Pancreas (tissue), 10 donors: ENCODE data around the gene MYMX. TPM values are rescaled to one million over a fixed set of nuclear protein-coding genes. Genes with fewer than 3 reads are reported as not detected.
"Not testable (repeated sequence)": the region's sequence is repeated elsewhere in the genome, so short reads cannot be mapped to it uniquely, and the experiment has no call there.

Experiments used
- ATAC-seq, 4 donors: fragments of 200-7000 bp; cut with Tn5 transposase; one replicate each; pipeline versions ENCODE4 v1.8.0 to v1.9.1; 2020; ENCODE audit warnings: mild to moderate bottlenecking in 4 of 4, moderate library complexity in 4 of 4
- DNase-seq, 6 donors: peaks; one replicate each; pipeline ENCODE4 v3.0.0-alpha.2; 2020
- FAIRE-seq: peaks from 2 replicates; lab custom pipeline; 2012; peaks lifted over from hg19 to GRCh38; lab: Jason Lieb, UNC
- H3K27ac ChIP-seq, 4 donors: fragments of 200-600 bp; sonication (generic); 1 replicate in 3 of 4; 2 replicates in 1 of 4; pipeline versions ENCODE4 v1.5.0 to v1.8.0; 2020
- H3K27me3 ChIP-seq, 4 donors: fragments of 200-600 bp; one replicate each; pipeline ENCODE4 v1.8.0; 2021
- H3K36me3 ChIP-seq, 3 donors: fragments of 200-600 bp; sonication (generic) in 1 of 3; one replicate each; pipeline versions ENCODE4 v1.5.0 to v1.8.0; 2020 to 2021
- H3K4me1 ChIP-seq, 3 donors: fragments of 200-600 bp; one replicate each; pipeline ENCODE4 v1.8.0; 2021
- H3K4me3 ChIP-seq, 4 donors: fragments of 200-600 bp; sonication (generic) in 2 of 4; one replicate each; pipeline versions ENCODE4 v1.5.0 to v1.8.0; 2020 to 2021
- H3K9me3 ChIP-seq, 4 donors: fragments of 200-600 bp; one replicate each; pipeline ENCODE4 v1.8.0; 2021
- CTCF ChIP-seq, 4 donors: fragments of 200-600 bp; sonication (generic) in 3 of 4; IDR thresholded peaks; one replicate each; pipeline versions ENCODE4 v1.5.0 to v1.8.0; 2021; ENCODE audit warnings: antibody characterized with exemption in 4 of 4
- WGBS, 2 donors: extraction: QIAGEN DNeasy Blood & Tissue Kit; methylation state at CpG; one replicate each; pipeline ENCODE4 v1.1.7; 2013; 5-methylcytosine and 5-hydroxymethylcytosine counted together
- intact Hi-C, 3 donors: fragments of 100-400 bp; cut with DNase I; formaldehyde crosslinking; loops; one replicate each; pipeline versions ENCODE4 v1.11.1 to v1.14.2; 2022
- polyA plus RNA-seq, 2 donors: library from polyadenylated mRNA; stranded (reverse); fragments of 200-250 nt; gene quantifications; one replicate each; pipeline ENCODE4 v1.2.3, GENCODE V29; 2013
- total RNA-seq, 6 donors: library from RNA; stranded (reverse); fragmentation: NEBNext Ultra II Directional in 4 of 6; extraction: Animal tissue kit (Norgen Biotek cat#: 25700) in 4 of 6; gene quantifications; one replicate each; pipeline versions ENCODE4 v1.2.1 to v1.2.4, GENCODE V29; 2021 to 2023
- donor health status: healthy with polysubstance abuse.
- donor health status: DM: no; HTN: no; CAD: no; lungs with moderate emphysema.
- donor health status: DM: no; HTN: no; CAD: no.
- donor health status: control.
- donor health status: control.
- donor health status: Bipolar disorder and iron deficiency.
- donor health status: DM: yes; HTN: yes; CAD: no.
- donor health status: DM: no; HTN: no; CAD: no.
- donor health status: DM: no; HTN: no; CAD: no.
- donor health status: DM: yes; HTN: yes; CAD: no.

MYMX gene
- total and polyA plus RNA-seq, 8 donors, result 0.34 to 4.3 (median 1.7) TPM

DNA sequence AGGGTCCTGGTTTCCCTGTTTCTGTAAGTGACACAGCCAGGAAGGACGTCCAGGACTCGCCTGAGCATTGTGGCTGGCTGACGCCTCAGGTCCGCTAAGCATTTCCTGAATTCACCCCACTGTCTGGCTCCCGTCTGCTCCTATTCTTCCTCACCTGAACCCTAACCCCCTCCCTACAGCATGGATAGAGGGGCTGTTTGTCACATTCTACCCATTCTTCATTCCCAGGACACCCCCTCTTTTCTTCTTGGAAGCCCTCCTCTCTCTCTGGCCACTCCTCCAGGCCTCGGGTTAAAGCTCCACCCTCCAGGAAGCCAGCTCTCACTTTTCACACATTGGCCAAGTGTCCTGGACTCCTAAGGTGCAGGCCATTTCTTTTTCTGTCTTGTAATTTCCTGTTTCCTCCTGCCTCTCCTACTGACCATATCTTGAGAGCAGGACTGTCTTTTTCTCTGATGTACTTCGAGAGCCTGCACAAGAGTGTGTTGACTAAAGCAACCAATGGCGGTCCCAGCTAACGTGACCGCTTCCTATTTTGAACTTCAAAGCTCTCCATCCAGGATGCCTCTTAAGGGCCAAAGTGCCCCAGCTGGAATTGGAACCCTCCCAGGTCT is 24.2 kb upstream of the MYMX start:
- no peak for TF ChIP-seq CTCF (IDR thresholded peaks at IDR 0.05)
- H3K27ac ChIP-seq, result no peak overlapping the region
- H3K36me3 ChIP-seq, result no peaks in the 10 kb centered on the region
- H3K4me1 ChIP-seq, result no peaks in the 10 kb centered on the region
- no peaks in the 10 kb centered on the region for H3K27me3 ChIP-seq
- ATAC-seq (peak in 3 of 4 donors; percentile 55 to 82 (median 55)), FAIRE-seq (no peak), DNase-seq (no peak)
- intact Hi-C loops, result no loop called here
- no peaks in the 10 kb centered on the region for H3K9me3 ChIP-seq
- WGBS, 2 donors, result 62% methylated on average over 10 of the region's 10 CpGs
- no peak overlapping the region for H3K4me3 ChIP-seq

- Histone ChIP-seq H3K9me3 (no peaks in the 10 kb centered on the region), H3K27ac (no peak overlapping the region), H3K27me3 (no peaks in the 10 kb centered on the region), H3K4me1 (no peaks in the 10 kb centered on the region), H3K36me3 (no peaks in the 10 kb centered on the region), H3K4me3 (no peak overlapping the region)
- ATAC-seq (no peak), DNase-seq (no peak), FAIRE-seq (no peak)
- WGBS, 2 donors, result 91% methylated on average over 8 of the region's 8 CpGs
- intact Hi-C loops, result no loop called here
- TF ChIP-seq CTCF (IDR thresholded peaks at IDR 0.05), result no peak
These were observed 23.3 kb upstream of the MYMX start for GRCh38 chr6:44193307-44193910.

DNA sequence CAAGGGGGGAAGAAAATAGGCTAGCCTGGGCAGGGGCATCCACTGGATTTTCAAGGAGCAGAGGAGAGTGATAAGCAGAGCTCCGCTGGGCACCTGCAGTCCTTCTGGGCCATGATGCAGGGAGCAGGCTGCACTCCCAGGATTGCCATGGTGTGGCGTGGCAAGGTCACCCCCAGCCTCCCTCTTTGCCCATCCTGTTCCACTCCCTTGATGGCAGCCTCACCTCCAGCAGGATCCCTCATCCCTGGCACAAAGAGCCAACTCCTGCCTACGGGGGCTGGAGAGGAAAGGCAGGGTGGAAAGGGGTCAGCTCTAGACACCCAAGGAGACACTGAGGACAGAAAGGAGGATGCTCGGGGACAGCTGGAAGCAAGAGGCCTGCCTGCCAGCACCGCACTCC is 22.4 kb upstream of the MYMX start:
- 80 to 94% methylated on average over 5 of the region's 5 CpGs for WGBS, 2 donors
- FAIRE-seq (no peak), ATAC-seq (no peak)

DNA sequence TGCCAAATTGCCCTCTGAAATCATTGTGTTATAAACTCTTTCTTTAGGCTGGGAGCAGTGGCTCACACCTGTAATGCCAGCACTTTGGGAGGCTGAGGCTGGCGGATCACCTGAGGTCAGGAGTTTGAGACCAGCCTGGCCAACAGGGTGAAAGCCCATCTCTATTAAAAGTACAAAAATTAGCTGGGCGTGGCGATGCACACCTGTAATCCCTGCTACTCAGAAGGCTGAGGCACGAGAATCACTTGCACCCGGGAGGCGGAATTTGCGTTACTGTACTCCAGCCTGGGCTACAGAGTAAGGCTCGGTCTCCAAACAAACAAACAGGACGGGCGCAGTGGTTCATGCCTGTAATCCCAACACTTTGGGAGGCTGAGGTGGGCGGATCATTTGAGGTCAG is 20.4 kb upstream of the MYMX start:
- H3K9me3 ChIP-seq, FAIRE-seq, ATAC-seq, H3K4me3 ChIP-seq, H3K27me3 ChIP-seq, H3K36me3 ChIP-seq, DNase-seq, intact Hi-C loops, H3K27ac ChIP-seq, H3K4me1 ChIP-seq: not testable (repeated sequence)
- WGBS, 2 donors, result 91 to 92% methylated on average over 11 of the region's 11 CpGs

More for the DNA sequence above, 22.4 kb upstream of the MYMX start:
- no peak for DNase-seq
- no peak overlapping the region for H3K4me3 ChIP-seq
- no peak overlapping the region for H3K27ac ChIP-seq
- H3K36me3 ChIP-seq, result no peaks in the 10 kb centered on the region
- no peaks in the 10 kb centered on the region for H3K9me3 ChIP-seq
- intact Hi-C loops, result no loop called here
- TF ChIP-seq CTCF (IDR thresholded peaks at IDR 0.05), result no peak
- H3K4me1 ChIP-seq, result no peaks in the 10 kb centered on the region
- no peaks in the 10 kb centered on the region for H3K27me3 ChIP-seq

GRCh38 chr6:44198684-44199083 is 18.0 kb upstream of the MYMX start:
- DNase-seq (no peak), ATAC-seq (no peak), FAIRE-seq (no peak)
- no peak overlapping the region for H3K27ac ChIP-seq
- no peaks in the 10 kb centered on the region for H3K36me3 ChIP-seq
- WGBS, 2 donors, result 76 to 83% methylated on average over 3 of the region's 3 CpGs
- H3K27me3 ChIP-seq, result no peaks in the 10 kb centered on the region
- no peak overlapping the region for H3K4me3 ChIP-seq
- no peaks in the 10 kb centered on the region for H3K9me3 ChIP-seq
- peaks cover 9 to 10% (median 10%) of the 10 kb centered on the region in 3 donors for H3K4me1 ChIP-seq
- TF ChIP-seq CTCF (IDR thresholded peaks at IDR 0.05), result no peak
- intact Hi-C loops, result no loop called here
